ENCODE data around the gene MAST4. TPM values are rescaled to one million over a fixed set of nuclear protein-coding genes. Genes with fewer than 3 reads are reported as not detected.

Gene MAST4
- total and polyA plus RNA-seq, 12 donors = 29.6 to 93.3 (median 76.6) TPM

DNA sequence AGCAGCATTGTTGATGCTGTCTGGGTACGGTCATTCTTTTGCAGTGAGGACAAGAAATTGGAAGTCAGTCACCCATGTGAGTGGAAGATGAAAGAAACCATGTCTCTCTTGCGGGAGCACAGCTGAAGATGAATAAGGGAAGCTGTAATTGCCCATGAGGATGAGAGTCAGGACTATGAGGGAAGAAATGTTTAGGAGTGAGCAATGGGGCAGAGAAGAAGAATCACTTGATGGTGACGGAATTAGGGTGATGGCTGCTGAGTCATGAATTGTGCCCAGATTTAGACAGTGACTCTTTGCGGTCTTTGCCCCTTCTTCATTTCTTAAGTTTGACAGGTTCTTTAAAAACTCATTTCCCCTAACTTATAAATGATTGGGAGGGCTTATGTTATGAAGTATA lies 183.3 kb downstream of the MAST4 start:
- 86 to 93% methylated on average over 4 of the region's 4 CpGs for WGBS, 2 donors
- Histone ChIP-seq H3K36me3 (no peaks in the 10 kb centered on the region), H3K9me3 (no peaks in the 10 kb centered on the region), H3K27ac (no peak overlapping the region), H3K4me3 (no peak overlapping the region), H3K27me3 (no peaks in the 10 kb centered on the region), H3K4me1 (peaks cover 0 to 14% (median 0%) of the 10 kb centered on the region in 9 donors)
- DNase-seq (no peak), ATAC-seq (no peak)
- intact Hi-C loops (cut with DNase I) = no loop called here
- TF ChIP-seq, protein P1, sequence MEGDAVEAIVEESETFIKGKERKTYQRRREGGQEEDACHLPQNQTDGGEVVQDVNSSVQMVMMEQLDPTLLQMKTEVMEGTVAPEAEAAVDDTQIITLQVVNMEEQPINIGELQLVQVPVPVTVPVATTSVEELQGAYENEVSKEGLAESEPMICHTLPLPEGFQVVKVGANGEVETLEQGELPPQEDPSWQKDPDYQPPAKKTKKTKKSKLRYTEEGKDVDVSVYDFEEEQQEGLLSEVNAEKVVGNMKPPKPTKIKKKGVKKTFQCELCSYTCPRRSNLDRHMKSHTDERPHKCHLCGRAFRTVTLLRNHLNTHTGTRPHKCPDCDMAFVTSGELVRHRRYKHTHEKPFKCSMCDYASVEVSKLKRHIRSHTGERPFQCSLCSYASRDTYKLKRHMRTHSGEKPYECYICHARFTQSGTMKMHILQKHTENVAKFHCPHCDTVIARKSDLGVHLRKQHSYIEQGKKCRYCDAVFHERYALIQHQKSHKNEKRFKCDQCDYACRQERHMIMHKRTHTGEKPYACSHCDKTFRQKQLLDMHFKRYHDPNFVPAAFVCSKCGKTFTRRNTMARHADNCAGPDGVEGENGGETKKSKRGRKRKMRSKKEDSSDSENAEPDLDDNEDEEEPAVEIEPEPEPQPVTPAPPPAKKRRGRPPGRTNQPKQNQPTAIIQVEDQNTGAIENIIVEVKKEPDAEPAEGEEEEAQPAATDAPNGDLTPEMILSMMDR (IDR thresholded peaks at IDR 0.05) = no peak

DNA sequence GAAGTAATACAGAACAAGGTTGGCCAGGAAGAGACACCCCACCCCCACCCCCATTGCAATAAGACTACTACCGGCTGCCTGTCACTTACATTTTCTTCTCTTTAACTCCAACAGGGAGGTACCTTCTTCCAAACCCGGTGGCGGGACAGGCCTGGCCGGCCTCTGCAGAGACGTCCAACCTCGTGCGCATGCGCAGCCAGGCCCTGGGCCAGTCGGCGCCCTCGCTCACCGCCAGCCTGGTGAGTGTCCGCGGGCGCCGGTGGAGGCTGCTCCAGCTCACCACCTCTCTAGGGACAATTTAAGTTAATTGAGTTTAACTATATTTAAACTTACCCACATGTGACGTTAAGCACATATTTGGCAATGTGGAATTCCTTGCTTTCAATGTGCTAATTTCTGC lies 192.4 kb downstream of the MAST4 start:
- Histone ChIP-seq H3K36me3 (peaks cover 0 to 13% (median 0%) of the 10 kb centered on the region in 9 donors), H3K9me3 (no peaks in the 10 kb centered on the region), H3K4me3 (no peak overlapping the region), H3K27me3 (no peaks in the 10 kb centered on the region), H3K27ac (no peak overlapping the region), H3K4me1 (peaks cover 0 to 8% (median 5%) of the 10 kb centered on the region in 9 donors)
- ATAC-seq (peak in 2 of 8 donors; percentile 53), DNase-seq (no peak)
- TF ChIP-seq, protein P1 (IDR thresholded peaks at IDR 0.05) = no peak
- WGBS, 2 donors = 79 to 90% methylated on average over 17 of the region's 17 CpGs
- intact Hi-C loops (cut with DNase I) = no loop called here

DNA sequence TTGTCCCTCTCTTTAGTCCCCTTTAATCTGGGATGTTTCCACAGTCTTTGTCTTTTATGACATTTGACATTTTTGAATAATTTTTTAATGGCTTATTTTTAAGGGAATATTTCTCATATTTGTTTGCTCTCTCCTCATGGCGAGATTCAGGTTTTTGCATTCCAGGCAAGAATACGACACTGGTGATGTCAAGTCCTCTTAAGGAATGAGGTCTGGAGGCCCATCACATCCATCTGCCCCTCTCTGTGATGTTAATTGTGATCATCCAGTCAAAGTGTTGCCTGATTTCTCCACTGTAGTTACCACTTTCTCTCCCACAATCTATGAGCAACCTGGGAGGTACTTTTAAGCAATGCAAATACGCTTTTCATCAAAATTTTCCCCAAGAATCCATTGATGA lies 193.2 kb downstream of the MAST4 start:
- Histone ChIP-seq H3K4me1 (peaks cover 0 to 11% (median 5%) of the 10 kb centered on the region in 9 donors), H3K27ac (no peak overlapping the region), H3K36me3 (peaks cover 0 to 13% (median 0%) of the 10 kb centered on the region in 9 donors), H3K27me3 (no peaks in the 10 kb centered on the region), H3K9me3 (no peaks in the 10 kb centered on the region), H3K4me3 (no peak overlapping the region)
- DNase-seq (no peak), ATAC-seq (no peak)
- TF ChIP-seq, protein P1 (IDR thresholded peaks at IDR 0.05) = no peak
- intact Hi-C loops (cut with DNase I) = no loop called here
- WGBS, 2 donors = 96 to 98% methylated on average over 3 of the region's 3 CpGs

DNA sequence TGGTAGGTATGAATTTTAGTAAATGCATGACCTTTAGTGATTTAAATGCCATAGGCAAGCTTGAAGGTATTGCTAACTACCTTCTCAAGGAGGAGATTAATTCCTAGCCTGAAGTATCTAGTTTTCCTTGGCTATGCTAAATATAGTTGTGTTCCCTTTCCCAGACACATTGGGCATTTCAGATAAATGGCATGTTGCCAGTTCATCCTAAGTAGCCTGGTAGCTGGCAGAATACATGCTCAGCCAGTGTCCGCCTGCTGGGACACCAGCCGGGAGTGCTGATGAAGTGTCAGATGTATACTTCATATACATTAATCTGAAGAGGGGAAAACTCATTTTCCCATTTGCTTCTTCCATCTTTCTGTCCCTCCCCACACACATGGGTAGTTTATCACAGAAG lies 196.9 kb downstream of the MAST4 start:
- intact Hi-C loops (cut with DNase I) = no loop called here
- peak in 6 of 8 donors; percentile 29 to 69 (median 63) for ATAC-seq
- 54 to 77% methylated on average over 2 of the region's 2 CpGs for WGBS, 2 donors

More for the DNA sequence above, 196.9 kb downstream of the MAST4 start:
- peaks cover 0 to 14% (median 5%) of the 10 kb centered on the region in 9 donors for H3K4me1 ChIP-seq
- H3K27me3 ChIP-seq = no peaks in the 10 kb centered on the region
- TF ChIP-seq, protein P1 (IDR thresholded peaks at IDR 0.05) = no peak
- peaks cover 0 to 13% (median 0%) of the 10 kb centered on the region in 9 donors for H3K36me3 ChIP-seq
- no peak overlapping the region for H3K27ac ChIP-seq
- H3K4me3 ChIP-seq = no peak overlapping the region
- no peaks in the 10 kb centered on the region for H3K9me3 ChIP-seq
- DNase-seq = peak in 1 of 2 donors; percentile 26
